ENCODE data around the gene SERPINI1. TPM values are rescaled to one million over a fixed set of nuclear protein-coding genes. Genes with fewer than 3 reads are reported as not detected.
"Not testable (repeated sequence)": the region's sequence is repeated elsewhere in the genome, so short reads cannot be mapped to it uniquely, and the experiment has no call there.

Gene SERPINI1
- total RNA-seq, 2 donors from 2014 or later = 6.2 to 11.0 TPM

DNA sequence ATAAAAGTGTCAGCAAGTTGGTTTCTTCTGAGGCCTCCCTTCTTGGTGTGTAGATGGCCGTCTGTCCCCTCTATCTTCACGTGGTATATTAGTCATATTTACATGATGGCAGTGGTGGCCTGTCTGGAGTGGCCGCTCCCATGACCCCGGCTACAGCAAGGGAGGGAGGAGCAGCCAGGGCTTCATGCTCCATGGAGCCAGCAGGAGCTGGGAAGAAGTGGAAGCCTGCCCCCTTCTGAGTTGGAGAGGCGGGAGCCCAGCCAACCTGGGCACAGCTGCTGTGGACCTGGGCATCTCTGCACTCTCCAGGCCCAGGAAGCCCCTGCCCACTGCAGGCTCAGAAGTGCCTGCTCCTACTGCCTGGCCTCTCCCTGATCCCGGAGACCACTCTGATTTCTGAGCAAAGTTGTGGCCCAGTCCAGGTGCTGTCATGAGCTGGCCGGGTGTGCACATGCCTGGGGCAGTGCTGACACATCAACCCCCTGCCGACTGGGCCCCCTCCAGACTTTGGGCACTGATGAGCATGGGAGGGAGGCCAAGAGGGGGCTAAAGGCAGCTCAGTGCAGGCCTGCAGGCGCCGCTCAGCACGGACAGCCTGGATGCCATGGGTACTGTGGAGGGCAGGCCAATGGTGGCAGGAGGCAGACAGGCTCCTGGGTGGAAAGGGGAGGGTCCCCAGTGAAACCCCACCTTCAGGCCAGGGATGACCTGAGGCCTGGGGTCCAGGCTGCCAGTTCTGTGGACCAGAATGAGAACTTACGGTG is 84.8 kb downstream of the SERPINI1 start:
- no peak for DNase-seq (ENCODE audit: low spot score)
- Histone ChIP-seq H3K27me3 (replicated peaks; ENCODE audit: insufficient read depth) (no peaks in the 10 kb centered on the region), H3K9me3 (no peaks in the 10 kb centered on the region), H3K36me3 (no peaks in the 10 kb centered on the region), H3K27ac (no peak overlapping the region), H3K4me1 (ENCODE audit: control insufficient read depth in 1 of 2, low read depth in 2 of 2) (peaks cover 8 to 12% of the 10 kb centered on the region in 2 donors), H3K4me3 (no peak overlapping the region)
- TF ChIP-seq, protein P1, sequence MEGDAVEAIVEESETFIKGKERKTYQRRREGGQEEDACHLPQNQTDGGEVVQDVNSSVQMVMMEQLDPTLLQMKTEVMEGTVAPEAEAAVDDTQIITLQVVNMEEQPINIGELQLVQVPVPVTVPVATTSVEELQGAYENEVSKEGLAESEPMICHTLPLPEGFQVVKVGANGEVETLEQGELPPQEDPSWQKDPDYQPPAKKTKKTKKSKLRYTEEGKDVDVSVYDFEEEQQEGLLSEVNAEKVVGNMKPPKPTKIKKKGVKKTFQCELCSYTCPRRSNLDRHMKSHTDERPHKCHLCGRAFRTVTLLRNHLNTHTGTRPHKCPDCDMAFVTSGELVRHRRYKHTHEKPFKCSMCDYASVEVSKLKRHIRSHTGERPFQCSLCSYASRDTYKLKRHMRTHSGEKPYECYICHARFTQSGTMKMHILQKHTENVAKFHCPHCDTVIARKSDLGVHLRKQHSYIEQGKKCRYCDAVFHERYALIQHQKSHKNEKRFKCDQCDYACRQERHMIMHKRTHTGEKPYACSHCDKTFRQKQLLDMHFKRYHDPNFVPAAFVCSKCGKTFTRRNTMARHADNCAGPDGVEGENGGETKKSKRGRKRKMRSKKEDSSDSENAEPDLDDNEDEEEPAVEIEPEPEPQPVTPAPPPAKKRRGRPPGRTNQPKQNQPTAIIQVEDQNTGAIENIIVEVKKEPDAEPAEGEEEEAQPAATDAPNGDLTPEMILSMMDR (IDR thresholded peaks at IDR 0.05) = no peak
- no peak for ATAC-seq (ENCODE audit: insufficient number of reproducible peaks, low FRiP score, low read depth)

DNA sequence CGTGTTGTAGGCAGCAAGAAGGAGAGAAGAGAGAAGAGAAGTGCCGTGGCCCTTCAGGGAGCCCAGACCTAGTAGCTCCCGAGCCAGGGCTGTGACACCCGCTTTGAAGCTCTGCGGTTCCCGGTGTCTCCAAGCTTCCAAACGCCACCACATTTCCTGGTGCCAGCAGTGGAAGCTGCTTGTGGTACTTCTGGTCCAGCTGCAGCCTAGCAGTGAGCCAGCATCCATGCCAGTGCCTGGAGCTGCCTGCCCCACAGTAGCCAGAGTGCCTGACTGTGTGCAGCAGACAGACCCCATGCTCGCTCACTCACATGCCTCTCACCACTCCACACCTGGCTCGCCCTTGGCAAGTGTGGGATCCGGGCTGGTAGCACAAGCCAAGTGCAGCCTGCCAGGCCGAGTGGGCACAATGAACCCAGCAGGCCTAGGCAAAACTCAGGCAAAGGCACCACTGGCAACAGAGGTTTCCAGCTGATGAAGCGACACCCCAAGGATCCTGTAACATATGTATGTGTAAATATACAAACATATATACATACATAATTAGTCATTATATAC is 85.8 kb downstream of the SERPINI1 start:
- no peaks in the 10 kb centered on the region for H3K27me3 ChIP-seq (replicated peaks; ENCODE audit: insufficient read depth)
- DNase-seq (ENCODE audit: low spot score) (no peak), ATAC-seq (ENCODE audit: insufficient number of reproducible peaks, low FRiP score, low read depth) (no peak)
- H3K4me1 ChIP-seq (ENCODE audit: control insufficient read depth in 1 of 2, low read depth in 2 of 2) = peaks cover 0 to 2% of the 10 kb centered on the region in 2 donors
- H3K4me3 ChIP-seq = no peak overlapping the region
- H3K9me3 ChIP-seq = no peaks in the 10 kb centered on the region
- no peak overlapping the region for H3K27ac ChIP-seq
- TF ChIP-seq, protein P1 (IDR thresholded peaks at IDR 0.05) = no peak
- H3K36me3 ChIP-seq = no peaks in the 10 kb centered on the region

DNA sequence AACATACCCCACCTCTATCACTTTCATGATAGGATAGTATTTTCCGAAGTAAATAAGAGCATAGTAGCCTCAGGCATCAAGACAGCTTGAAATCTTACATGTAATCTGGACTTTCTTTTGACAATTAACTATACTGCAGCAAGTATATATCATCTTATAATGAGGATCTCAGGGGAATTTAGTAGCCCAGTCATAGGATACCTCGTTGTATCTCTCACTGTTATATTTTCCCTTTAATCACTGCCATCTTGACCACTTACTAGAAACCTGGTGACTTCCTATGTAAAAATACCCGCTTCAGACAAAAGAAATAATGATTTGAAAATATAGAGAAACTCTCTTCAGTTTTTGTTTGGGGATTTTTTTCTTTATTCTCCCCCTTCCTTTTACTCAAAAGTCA is 88.2 kb downstream of the SERPINI1 start:
- Histone ChIP-seq H3K36me3 (no peaks in the 10 kb centered on the region), H3K27ac (no peak overlapping the region), H3K27me3 (replicated peaks; ENCODE audit: insufficient read depth) (no peaks in the 10 kb centered on the region), H3K4me1 (ENCODE audit: control insufficient read depth in 1 of 2, low read depth in 2 of 2) (no peaks in the 10 kb centered on the region), H3K9me3 (no peaks in the 10 kb centered on the region), H3K4me3 (no peak overlapping the region)
- TF ChIP-seq, protein P1 (IDR thresholded peaks at IDR 0.05) = no peak
- ATAC-seq (ENCODE audit: insufficient number of reproducible peaks, low FRiP score, low read depth) = no peak
- DNase-seq (ENCODE audit: low spot score) = no peak

DNA sequence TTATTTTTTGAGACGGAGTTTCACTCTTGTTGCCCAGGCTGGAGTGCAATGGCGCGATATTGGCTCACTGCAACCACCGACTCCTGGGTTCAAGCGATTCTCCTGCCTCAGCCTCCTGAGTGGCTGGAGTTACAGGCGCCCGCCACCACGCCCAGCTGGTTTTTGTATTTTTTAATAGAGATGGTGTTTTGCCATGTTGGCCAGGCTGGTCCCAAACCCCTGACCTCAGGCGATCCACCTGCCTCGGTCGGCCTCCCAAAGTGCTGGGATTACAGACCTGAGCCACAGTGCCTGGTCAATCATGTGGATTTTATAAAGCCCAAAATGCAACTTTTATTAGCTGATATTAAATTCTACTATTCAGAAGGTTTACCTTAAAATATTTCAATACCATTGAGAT is 92.1 kb downstream of the SERPINI1 start:
- ATAC-seq (ENCODE audit: insufficient number of reproducible peaks, low FRiP score, low read depth); H3K4me3 ChIP-seq; DNase-seq (ENCODE audit: low spot score); H3K27ac ChIP-seq; H3K4me1 ChIP-seq (ENCODE audit: control insufficient read depth in 1 of 2, low read depth in 2 of 2); H3K27me3 ChIP-seq (replicated peaks; ENCODE audit: insufficient read depth); H3K36me3 ChIP-seq; H3K9me3 ChIP-seq: not testable (repeated sequence)

DNA sequence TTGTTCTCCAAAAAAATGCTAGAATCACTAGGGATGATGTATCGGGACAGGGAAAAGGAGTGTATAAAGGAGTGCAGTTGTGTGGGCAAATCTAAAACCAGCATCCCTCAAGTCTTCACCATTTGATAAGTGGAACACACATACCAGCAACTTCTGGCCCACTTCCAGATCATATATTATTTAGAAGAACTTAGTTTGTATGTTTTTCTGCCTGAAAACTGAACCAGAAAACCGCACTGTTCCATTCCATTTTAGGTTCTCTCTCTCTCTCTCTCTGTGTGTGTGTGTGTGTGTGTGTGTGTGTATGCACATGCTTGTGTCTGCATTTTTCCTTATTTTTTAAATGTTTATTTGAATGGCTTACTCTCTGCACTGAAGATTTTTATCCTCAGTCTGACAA is 93.5 kb downstream of the SERPINI1 start:
- H3K27ac ChIP-seq = no peak overlapping the region
- H3K36me3 ChIP-seq = no peaks in the 10 kb centered on the region
- no peaks in the 10 kb centered on the region for H3K27me3 ChIP-seq (replicated peaks; ENCODE audit: insufficient read depth)
- H3K4me1 ChIP-seq (ENCODE audit: control insufficient read depth in 1 of 2, low read depth in 2 of 2) = no peaks in the 10 kb centered on the region
- H3K9me3 ChIP-seq = no peaks in the 10 kb centered on the region
- no peak overlapping the region for H3K4me3 ChIP-seq
- DNase-seq (ENCODE audit: low spot score) (no peak), ATAC-seq (ENCODE audit: insufficient number of reproducible peaks, low FRiP score, low read depth) (no peak)
- TF ChIP-seq, protein P1 (IDR thresholded peaks at IDR 0.05) = no peak
